ENCODE data around the gene SEZ6L. TPM values are rescaled to one million over a fixed set of nuclear protein-coding genes. Genes with fewer than 3 reads are reported as not detected.

Gene SEZ6L
- total RNA-seq, 1 experiment from 2014 or later: not detected

DNA sequence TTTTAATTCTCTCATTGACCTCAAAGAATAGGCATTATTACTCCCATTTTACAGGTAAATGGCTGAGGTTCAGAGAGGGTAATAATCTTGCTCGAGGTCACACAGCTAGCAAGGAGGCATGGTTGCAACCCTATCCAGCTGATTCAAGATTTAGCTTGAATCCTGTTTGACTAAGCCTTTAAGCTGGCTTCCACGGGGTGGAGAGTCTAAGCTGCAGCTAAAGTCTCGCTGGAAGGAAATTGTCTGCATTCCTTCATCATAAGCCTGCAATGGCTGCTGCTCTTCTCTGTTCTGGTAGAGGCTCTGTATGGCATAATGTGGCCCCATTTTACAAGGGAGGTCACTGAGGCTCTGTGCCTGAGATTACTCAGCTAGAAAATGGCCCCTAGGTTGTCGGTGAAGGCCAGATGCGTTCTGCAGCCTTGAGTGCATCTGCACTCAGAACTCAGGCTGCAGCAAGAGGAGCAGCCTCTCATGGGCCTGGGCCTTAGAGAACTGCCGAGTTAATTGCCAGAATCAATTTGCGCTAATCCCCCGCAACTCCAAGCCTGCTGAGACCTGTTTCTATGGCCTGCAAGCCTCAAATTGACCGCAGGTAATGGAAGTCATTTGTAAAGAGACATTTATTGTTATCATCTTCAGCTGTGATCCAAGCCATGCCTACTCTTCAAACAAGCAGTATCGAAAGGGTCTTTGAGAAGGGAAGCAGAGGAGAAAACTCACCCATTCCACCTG, 44.1 kb upstream of the SEZ6L start:
- Histone ChIP-seq H3K27ac (ENCODE audit: low read length) (no peak overlapping the region), H4K20me1 (ENCODE audit: low read length) (no peaks in the 10 kb centered on the region), H3K36me3 (ENCODE audit: low read depth, low read length) (no peaks in the 10 kb centered on the region), H3K79me2 (ENCODE audit: low read length) (no peaks in the 10 kb centered on the region), H3K4me2 (ENCODE audit: low read length) (no peak overlapping the region), H3K9me3 (ENCODE audit: low read length) (no peaks in the 10 kb centered on the region), H3K9me2 (replicated peaks; ENCODE audit: low read length) (no peaks in the 10 kb centered on the region), H3K4me3 (ENCODE audit: low read length) (no peak overlapping the region), H2AFZ (ENCODE audit: low read length) (no peak overlapping the region), H3K9ac (ENCODE audit: low read length) (no peak overlapping the region), H3F3A (ENCODE audit: low read length, unreplicated experiment) (no peaks in the 10 kb centered on the region), H3K4me1 (ENCODE audit: insufficient read depth, low read length) (no peaks in the 10 kb centered on the region), H3K27me3 (ENCODE audit: low read length) (no peaks in the 10 kb centered on the region)
- TF ChIP-seq CTCF (conservative IDR thresholded peaks at IDR 0.05; ENCODE audit: low read depth, low read length) (no peak), EZH2phosphoT487 (IDR thresholded peaks at IDR 0.05; ENCODE audit: borderline replicate concordance, low read length) (no peak), EZH2 (IDR thresholded peaks at IDR 0.05; ENCODE audit: low read length, unreplicated experiment) (no peak)
- intact Hi-C loops (cut with micrococcal nuclease): no loop called here
- ATAC-seq (no peak), DNase-seq (no peak)
- POLR2A ChIA-PET (ENCODE audit: unreplicated experiment): no interaction called here
- CTCF ChIA-PET: no interaction called here
- no TSS peak for BruUV-seq (replicated peaks)

DNA sequence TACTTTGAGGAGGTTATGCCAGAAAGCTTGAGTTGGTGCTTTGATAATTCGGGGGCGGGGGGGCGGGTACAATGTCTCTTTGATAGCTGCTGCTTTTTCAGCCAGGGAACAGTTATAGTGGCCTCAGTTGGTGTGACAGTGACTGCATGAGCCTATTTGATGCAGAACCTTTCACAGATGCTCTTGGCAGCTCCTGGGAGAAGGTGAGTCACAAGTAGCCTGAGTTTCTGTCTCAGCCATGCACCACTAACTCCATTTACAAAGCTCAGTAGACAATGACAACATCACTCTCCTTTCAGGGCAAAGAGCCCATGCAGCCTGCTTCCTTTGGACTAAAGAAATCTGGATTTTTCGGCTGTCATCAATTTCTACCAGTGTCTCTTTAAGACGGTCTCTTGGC, 42.1 kb upstream of the SEZ6L start:
- Histone ChIP-seq H3K79me2 (ENCODE audit: low read length) (no peaks in the 10 kb centered on the region), H3K9me2 (replicated peaks; ENCODE audit: low read length) (no peaks in the 10 kb centered on the region), H3K36me3 (ENCODE audit: low read depth, low read length) (no peaks in the 10 kb centered on the region), H3F3A (ENCODE audit: low read length, unreplicated experiment) (no peaks in the 10 kb centered on the region), H3K4me1 (ENCODE audit: insufficient read depth, low read length) (no peaks in the 10 kb centered on the region), H3K4me2 (ENCODE audit: low read length) (no peak overlapping the region), H2AFZ (ENCODE audit: low read length) (no peak overlapping the region), H3K4me3 (ENCODE audit: low read length) (no peak overlapping the region), H3K27ac (ENCODE audit: low read length) (no peak overlapping the region), H3K9ac (ENCODE audit: low read length) (no peak overlapping the region), H3K9me3 (ENCODE audit: low read length) (no peaks in the 10 kb centered on the region), H4K20me1 (ENCODE audit: low read length) (no peaks in the 10 kb centered on the region), H3K27me3 (ENCODE audit: low read length) (no peaks in the 10 kb centered on the region)
- TF ChIP-seq EZH2 (IDR thresholded peaks at IDR 0.05; ENCODE audit: low read length, unreplicated experiment): no peak
- TF ChIP-seq CTCF (conservative IDR thresholded peaks at IDR 0.05; ENCODE audit: low read depth, low read length): no peak
- TF ChIP-seq EZH2phosphoT487 (IDR thresholded peaks at IDR 0.05; ENCODE audit: borderline replicate concordance, low read length): no peak
- DNase-seq: no peak
- ChIA-PET CTCF (no interaction called here), POLR2A (ENCODE audit: unreplicated experiment) (no interaction called here)
- intact Hi-C loops (cut with micrococcal nuclease): no loop called here
- BruUV-seq (replicated peaks): no TSS peak
- no peak for ATAC-seq

DNA sequence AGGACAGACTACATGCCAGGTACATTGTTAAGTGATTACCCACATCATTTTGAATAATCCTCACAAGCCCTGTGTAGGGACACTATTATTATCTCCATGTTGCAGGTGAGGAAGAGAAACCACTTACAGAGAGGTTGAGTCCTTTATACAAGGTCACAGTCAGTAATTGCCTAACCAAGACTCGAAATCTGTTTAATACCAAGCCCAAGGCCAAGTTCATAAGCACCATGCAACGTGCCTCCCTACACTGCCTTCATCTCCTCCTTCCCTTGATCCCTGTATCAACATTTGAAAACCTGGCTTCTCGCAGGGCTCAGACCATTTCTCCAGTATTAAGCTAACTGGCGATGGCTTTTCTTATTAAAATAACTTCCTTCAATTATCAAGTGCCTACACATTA, 41.7 kb upstream of the SEZ6L start:
- intact Hi-C loops (cut with micrococcal nuclease): no loop called here
- no TSS peak for BruUV-seq (replicated peaks)
- CTCF ChIA-PET: no interaction called here

More for the DNA sequence above, 41.7 kb upstream of the SEZ6L start:
- H2AFZ ChIP-seq (ENCODE audit: low read length): no peak overlapping the region
- H3K4me2 ChIP-seq (ENCODE audit: low read length): no peak overlapping the region
- no peak overlapping the region for H3K4me3 ChIP-seq (ENCODE audit: low read length)
- H3K4me1 ChIP-seq (ENCODE audit: insufficient read depth, low read length): no peaks in the 10 kb centered on the region
- no peaks in the 10 kb centered on the region for H3K79me2 ChIP-seq (ENCODE audit: low read length)
- TF ChIP-seq EZH2phosphoT487 (IDR thresholded peaks at IDR 0.05; ENCODE audit: borderline replicate concordance, low read length): no peak
- TF ChIP-seq EZH2 (IDR thresholded peaks at IDR 0.05; ENCODE audit: low read length, unreplicated experiment): no peak
- no peak for TF ChIP-seq CTCF (conservative IDR thresholded peaks at IDR 0.05; ENCODE audit: low read depth, low read length)
- no peaks in the 10 kb centered on the region for H3K36me3 ChIP-seq (ENCODE audit: low read depth, low read length)
- POLR2A ChIA-PET (ENCODE audit: unreplicated experiment): no interaction called here
- ATAC-seq (no peak), DNase-seq (no peak)
- H3K9me2 ChIP-seq (replicated peaks; ENCODE audit: low read length): no peaks in the 10 kb centered on the region
- H4K20me1 ChIP-seq (ENCODE audit: low read length): no peaks in the 10 kb centered on the region
- no peak overlapping the region for H3K9ac ChIP-seq (ENCODE audit: low read length)
- H3K27ac ChIP-seq (ENCODE audit: low read length): no peak overlapping the region
- no peaks in the 10 kb centered on the region for H3K27me3 ChIP-seq (ENCODE audit: low read length)
- no peaks in the 10 kb centered on the region for H3F3A ChIP-seq (ENCODE audit: low read length, unreplicated experiment)
- H3K9me3 ChIP-seq (ENCODE audit: low read length): no peaks in the 10 kb centered on the region
